ENCODE measurements around the gene HTN3.

DNA sequence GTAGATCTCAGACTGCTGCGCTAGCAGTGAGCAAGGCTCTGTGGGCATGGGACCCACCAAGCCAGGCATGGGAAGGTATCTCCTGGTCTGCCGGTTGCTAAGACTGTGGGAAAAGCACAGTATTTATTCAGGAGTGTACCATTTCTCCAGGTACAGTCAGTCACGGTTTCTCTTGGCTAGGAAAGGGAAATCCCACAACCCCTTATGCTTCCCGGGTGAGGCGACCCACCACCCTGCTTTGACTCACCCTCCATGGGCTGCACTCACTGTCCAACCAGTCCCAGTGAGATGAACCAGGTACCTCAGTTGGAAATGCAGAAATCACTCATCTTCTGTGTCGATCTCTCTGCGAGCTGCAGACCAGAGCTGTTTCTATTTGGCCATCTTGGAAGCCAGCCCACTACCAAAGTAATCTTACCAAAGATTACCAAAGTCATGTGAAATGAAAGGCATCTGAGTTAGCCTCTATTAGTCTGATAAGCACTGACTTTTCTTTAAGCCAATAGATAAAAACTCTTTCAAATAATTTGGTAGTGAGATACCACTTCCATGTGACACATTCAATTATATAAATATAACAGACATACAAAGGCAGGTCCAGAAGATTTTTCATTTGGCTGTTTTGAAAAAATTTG, 13.5 kb downstream of the HTN3 start:
- TF ChIP-seq GATA2 (IDR thresholded peaks at IDR 0.05; ENCODE audit: low read depth, low read length) (no peak), GATA3 (IDR thresholded peaks at IDR 0.05; ENCODE audit: low read depth, low read length) (no peak)
